SJSA1 (cell line): ENCODE results near the gene BPTF. TPM values are rescaled to one million over a fixed set of nuclear protein-coding genes. Genes with fewer than 3 reads are reported as not detected.
A peak's percentile ranks its signal among the peaks of the same experiment; 100 is the strongest.
"Not testable (repeated sequence)": the region's sequence is repeated elsewhere in the genome, so short reads cannot be mapped to it uniquely, and the experiment has no call there.

ENCODE experiments used
- DNase-seq, 2 experiments: peaks; one replicate each; pipeline ENCODE4 v3.0.0-alpha.2; 2015 to 2020; ENCODE audit warnings: low spot score in 2 of 2, low read depth in 1 of 2
- H3K27ac ChIP-seq: fragments of 250-450 bp; sonication (Bioruptor Pico); 2 replicates; pipeline ENCODE4 v1.5.1; 2020; ENCODE audit warnings: mild to moderate bottlenecking, moderate library complexity
- H3K27me3 ChIP-seq: fragments of 250-450 bp; sonication (Bioruptor Pico); replicated peaks from 2 replicates; pipeline ENCODE4 v1.5.1; 2020; ENCODE audit warnings: mild to moderate bottlenecking, moderate library complexity
- H3K36me3 ChIP-seq: fragments of 250-450 bp; sonication (Bioruptor Pico); 2 replicates; pipeline ENCODE4 v1.5.1; 2020; ENCODE audit warnings: mild to moderate bottlenecking
- H3K4me1 ChIP-seq: fragments of 250-450 bp; sonication (Bioruptor Pico); replicated peaks from 2 replicates; pipeline ENCODE4 v1.6.1; 2021; ENCODE audit warnings: mild to moderate bottlenecking
- H3K4me3 ChIP-seq: fragments of 250-450 bp; sonication (Bioruptor Pico); 2 replicates; pipeline ENCODE4 v1.5.1; 2020; ENCODE audit warnings: mild to moderate bottlenecking
- H3K9me3 ChIP-seq: fragments of 250-450 bp; sonication (Bioruptor Pico); replicated peaks from 2 replicates; pipeline ENCODE4 v1.5.1; 2020; ENCODE audit warnings: mild to moderate bottlenecking
- total RNA-seq: library from RNA; depleted of rRNA; stranded (reverse); fragments of >200 nt; shearing (Covaris generic); gene quantifications from 2 replicates; pipeline ENCODE4 v1.2.3, GENCODE V29; 2014; rRNA removed

Gene BPTF, protein sequence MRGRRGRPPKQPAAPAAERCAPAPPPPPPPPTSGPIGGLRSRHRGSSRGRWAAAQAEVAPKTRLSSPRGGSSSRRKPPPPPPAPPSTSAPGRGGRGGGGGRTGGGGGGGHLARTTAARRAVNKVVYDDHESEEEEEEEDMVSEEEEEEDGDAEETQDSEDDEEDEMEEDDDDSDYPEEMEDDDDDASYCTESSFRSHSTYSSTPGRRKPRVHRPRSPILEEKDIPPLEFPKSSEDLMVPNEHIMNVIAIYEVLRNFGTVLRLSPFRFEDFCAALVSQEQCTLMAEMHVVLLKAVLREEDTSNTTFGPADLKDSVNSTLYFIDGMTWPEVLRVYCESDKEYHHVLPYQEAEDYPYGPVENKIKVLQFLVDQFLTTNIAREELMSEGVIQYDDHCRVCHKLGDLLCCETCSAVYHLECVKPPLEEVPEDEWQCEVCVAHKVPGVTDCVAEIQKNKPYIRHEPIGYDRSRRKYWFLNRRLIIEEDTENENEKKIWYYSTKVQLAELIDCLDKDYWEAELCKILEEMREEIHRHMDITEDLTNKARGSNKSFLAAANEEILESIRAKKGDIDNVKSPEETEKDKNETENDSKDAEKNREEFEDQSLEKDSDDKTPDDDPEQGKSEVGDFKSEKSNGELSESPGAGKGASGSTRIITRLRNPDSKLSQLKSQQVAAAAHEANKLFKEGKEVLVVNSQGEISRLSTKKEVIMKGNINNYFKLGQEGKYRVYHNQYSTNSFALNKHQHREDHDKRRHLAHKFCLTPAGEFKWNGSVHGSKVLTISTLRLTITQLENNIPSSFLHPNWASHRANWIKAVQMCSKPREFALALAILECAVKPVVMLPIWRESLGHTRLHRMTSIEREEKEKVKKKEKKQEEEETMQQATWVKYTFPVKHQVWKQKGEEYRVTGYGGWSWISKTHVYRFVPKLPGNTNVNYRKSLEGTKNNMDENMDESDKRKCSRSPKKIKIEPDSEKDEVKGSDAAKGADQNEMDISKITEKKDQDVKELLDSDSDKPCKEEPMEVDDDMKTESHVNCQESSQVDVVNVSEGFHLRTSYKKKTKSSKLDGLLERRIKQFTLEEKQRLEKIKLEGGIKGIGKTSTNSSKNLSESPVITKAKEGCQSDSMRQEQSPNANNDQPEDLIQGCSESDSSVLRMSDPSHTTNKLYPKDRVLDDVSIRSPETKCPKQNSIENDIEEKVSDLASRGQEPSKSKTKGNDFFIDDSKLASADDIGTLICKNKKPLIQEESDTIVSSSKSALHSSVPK (N-terminal part only)
- 27.3 and 40.9 TPM in 2 replicates for total RNA-seq

DNA sequence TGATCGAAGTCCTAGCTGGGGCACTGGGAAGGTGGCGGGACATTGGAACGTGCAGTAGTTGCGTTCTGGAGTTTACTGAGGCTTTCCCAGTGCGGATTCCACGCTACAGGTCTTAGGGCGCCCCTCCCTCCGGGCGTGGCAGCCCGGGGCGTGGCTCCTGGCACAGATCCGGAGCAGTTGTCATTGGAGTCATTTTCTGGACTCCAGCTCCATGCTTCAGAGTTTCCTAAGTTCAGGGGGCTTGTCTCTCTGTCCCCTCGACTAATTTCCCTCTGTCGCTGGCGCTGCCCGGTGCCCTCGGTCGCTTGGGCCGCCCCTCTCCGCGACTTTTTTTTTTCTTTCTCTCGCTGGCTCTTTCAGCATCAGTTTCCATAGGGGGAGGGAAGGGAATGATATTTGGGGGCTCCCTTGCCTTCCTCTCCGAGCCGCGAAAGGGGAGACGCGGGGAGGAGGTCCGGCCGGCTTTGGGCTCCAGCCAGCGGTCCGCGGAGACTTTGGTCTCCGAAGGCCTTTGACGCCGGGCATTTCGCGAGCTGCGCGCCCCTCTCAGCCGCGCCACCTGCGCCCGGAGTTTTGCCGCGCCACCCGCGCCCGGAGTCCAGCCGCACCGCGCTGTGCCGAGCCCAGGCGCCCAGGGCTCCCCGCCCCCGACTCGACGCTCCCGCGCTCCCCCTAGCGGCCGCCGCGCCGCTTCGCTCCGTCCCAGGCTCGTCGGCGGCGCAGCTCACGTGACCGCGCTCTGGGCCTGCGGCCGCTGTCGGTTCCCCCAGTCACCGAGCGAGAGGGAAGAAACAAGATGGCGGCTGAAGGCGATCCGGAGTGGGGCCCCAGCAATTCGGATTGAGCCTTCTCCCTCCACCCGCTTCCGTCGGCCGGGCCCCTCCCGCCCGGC lies at the start of gene BPTF:
Gene BPTF (plus strand): TSS at position 769 of the 892 bp plus-strand sequence. CDS start 222 bp downstream, outside the sequence.
- Histone ChIP-seq H3K36me3 (peaks cover 21% of the 10 kb centered on the region; the same call in 1 of the 2 replicates), H3K27ac (peak within 1 kb of the TSS; percentile 48; the same call in 1 of the 2 replicates), H3K4me1 (peaks cover 9% of the 10 kb centered on the region; the same call in 1 of the 2 replicates), H3K27me3 (no peaks in the 10 kb centered on the region), H3K4me3 (peak within 1 kb of the TSS; percentile 63), H3K9me3 (0 out of 2 replicates have a peak, but pooled peaks cover 3% of the 10 kb centered on the region)
- peak; percentile 94 to 95 for DNase-seq

DNA sequence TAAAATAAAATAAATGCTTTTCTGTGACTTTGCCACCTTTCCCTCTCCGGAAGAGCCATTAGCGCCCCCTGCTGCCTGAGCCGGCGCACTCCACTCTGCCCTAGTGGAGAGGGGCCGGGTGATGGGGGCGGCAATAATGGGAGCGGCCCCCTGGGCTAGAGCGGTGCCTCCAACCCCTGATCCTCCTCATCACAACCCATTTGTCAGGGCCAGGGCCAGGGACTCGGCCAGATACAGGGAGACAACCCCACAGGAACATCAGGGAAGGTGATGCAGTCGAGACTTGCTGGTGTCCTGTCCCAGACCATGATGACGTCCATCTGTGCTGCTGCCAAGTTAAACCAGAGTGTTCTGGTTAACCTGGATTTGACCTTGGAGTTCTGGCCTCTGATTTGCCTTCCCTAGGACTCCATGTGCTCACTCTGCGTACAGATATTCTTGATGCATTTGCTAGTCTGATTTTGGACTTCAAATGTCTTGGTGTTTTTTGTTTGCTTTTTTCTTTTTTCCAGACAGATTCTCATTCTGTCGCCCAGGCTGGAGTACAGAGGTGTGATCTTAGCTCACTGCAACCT lies 46.1 kb upstream of the BPTF start:
- Histone ChIP-seq H3K9me3 (0 out of 2 replicates have a peak, but pooled peaks cover 3% of the 10 kb centered on the region), H3K4me3 (no peak overlapping the region), H3K4me1 (no peaks in the 10 kb centered on the region; the same call in 1 of the 2 replicates), H3K27ac (no peak overlapping the region), H3K27me3 (no peaks in the 10 kb centered on the region), H3K36me3 (no peaks in the 10 kb centered on the region)
- DNase-seq: peak in 1 of 2 experiments; percentile 44

DNA sequence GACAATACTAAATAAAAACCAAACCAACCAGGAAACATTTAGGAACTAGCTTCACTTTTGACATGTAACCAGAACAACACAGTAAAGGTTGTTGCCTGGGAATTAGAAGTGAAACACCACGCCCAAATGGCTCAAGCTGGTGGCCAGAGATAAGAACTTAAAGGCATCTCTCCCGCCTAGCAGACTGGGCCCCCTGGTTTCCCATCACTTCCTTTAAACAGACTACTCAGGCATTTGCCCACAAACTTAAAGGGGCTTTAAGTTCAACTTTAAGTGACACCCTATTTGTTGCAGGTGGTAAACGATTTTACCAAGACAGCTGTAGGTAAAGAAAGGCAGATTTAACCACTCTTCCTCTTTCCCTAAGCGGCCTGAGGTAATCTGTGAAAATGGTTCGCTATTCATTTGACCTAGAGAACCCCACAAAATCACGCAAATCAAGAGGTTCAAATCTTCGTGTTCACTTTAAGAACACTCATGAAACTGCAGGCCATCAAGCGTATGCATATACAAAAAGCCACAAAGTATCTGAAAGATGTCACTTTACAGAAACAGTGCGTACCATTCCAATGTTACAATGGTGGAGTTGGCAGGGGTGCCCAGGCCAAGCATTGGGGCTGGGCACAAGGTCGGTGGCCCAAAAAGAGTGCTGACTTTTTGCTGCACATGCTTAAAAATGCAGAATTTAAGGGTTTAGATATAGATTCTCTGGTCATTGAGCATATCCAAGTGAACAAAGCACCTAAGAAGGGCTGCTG lies 40.8 kb upstream of the BPTF start:
- no peaks in the 10 kb centered on the region for H3K36me3 ChIP-seq
- DNase-seq: no peak

DNA sequence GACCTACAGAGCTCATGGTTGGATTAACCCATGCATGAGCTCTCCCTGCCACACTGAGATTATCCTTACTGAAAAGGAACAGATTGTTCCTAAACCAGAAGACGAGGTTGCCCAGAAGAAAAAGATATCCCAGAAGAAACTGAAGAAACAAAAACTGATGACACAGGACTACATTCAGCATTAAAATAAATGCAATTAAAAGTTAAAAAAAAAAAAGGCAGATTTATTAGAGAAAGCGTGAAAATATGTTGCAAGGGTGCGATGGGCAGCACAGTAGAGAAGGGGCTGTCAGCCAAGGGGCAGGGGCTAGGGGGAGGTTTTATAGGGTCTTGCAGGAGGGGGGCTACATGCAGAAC lies 40.2 kb upstream of the BPTF start:
- Histone ChIP-seq H3K27ac (no peak overlapping the region), H3K4me3 (no peak overlapping the region), H3K36me3 (no peaks in the 10 kb centered on the region), H3K9me3 (0 out of 2 replicates have a peak, but pooled peaks cover 2% of the 10 kb centered on the region), H3K27me3 (peaks cover 4% of the 10 kb centered on the region; the same call in 1 of the 2 replicates), H3K4me1 (no peaks in the 10 kb centered on the region)
- DNase-seq: no peak

More for the DNA sequence above, 40.8 kb upstream of the BPTF start:
- Histone ChIP-seq H3K4me1 (no peaks in the 10 kb centered on the region), H3K9me3 (0 out of 2 replicates have a peak, but pooled peaks cover 2% of the 10 kb centered on the region), H3K4me3 (no peak overlapping the region), H3K27ac (no peak overlapping the region), H3K27me3 (peaks cover 4% of the 10 kb centered on the region; the same call in 1 of the 2 replicates)

DNA sequence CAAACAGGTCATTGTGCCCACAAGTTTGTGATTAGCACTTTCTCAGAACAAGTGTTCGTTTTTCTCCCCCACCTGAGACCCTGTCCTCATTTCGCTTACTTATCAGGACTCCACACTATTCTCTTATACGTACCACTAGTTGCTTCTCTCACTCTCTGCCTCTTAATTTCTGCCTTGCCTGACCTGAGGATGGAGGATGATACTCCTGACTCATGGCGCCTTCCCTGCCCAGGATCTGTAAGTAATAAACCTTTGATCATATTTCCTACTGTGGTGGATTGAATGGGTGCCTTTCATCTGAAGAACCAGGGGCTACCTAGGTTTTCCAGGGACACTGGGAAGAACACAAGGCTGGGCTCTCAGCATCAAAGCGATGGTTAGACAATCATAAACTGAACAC lies 39.8 kb upstream of the BPTF start:
- Histone ChIP-seq H3K4me1 (no peaks in the 10 kb centered on the region), H3K9me3 (0 out of 2 replicates have a peak, but pooled peaks cover 2% of the 10 kb centered on the region), H3K27me3 (peaks cover 4% of the 10 kb centered on the region; the same call in 1 of the 2 replicates), H3K4me3 (no peak overlapping the region), H3K27ac (no peak overlapping the region), H3K36me3 (no peaks in the 10 kb centered on the region)
- DNase-seq: no peak

DNA sequence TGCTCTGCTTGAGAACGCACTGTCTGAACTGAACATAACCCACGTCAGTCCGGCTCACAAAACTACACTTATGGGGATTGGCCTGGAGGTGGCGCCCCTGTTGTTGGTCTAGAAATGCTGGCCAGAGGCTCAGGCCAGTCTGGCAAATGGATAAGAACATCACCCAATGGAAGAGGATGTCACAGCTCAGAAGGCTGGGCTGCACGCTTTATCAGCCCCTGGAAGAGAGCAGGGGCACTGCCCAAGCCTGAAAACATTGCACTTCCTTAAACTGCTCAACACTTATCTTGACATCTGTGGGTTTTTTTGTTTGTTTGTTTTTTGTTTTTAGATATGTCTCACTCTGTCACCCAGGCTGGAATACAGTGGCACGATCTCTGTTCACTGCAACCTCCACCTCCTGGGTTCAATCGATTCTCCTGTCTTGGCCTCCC lies 24.8 kb upstream of the BPTF start:
- peak; percentile 49 to 73 for DNase-seq
- no peaks in the 10 kb centered on the region for H3K9me3 ChIP-seq
- H3K27me3 ChIP-seq: no peaks in the 10 kb centered on the region
- H3K4me1 ChIP-seq: no peaks in the 10 kb centered on the region
- no peak overlapping the region for H3K27ac ChIP-seq
- no peak overlapping the region for H3K4me3 ChIP-seq
- H3K36me3 ChIP-seq: no peaks in the 10 kb centered on the region

DNA sequence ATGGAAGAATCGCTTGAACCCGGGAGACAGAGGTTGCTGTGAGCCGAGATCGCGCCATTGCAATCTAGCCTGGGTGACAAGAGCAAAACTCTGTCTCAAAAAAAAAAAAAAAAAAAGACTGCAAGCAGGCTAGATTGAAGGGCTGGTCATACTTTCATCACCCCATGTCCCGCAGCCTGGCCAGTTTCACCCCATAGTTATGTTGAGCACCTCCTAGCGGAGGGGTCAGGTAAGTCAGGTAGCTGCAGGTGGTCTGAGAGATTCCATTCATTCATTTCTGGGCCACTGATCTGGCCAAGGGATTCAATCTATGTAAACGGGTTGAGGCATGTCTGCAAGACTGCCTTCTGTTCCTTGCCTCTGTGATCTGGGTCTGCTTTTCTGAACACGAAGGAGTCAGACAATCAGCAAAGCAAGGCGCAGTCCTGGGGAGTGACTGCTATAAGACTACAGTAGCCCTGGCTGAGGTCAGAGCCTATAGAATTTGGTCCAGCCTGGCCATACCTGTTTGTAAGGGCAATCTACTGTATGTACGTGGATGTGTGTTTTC lies 23.6 kb upstream of the BPTF start:
- Histone ChIP-seq H3K9me3 (no peaks in the 10 kb centered on the region), H3K36me3 (no peaks in the 10 kb centered on the region), H3K27ac (no peak overlapping the region), H3K27me3 (no peaks in the 10 kb centered on the region), H3K4me3 (no peak overlapping the region), H3K4me1 (no peaks in the 10 kb centered on the region)
- DNase-seq: no peak

DNA sequence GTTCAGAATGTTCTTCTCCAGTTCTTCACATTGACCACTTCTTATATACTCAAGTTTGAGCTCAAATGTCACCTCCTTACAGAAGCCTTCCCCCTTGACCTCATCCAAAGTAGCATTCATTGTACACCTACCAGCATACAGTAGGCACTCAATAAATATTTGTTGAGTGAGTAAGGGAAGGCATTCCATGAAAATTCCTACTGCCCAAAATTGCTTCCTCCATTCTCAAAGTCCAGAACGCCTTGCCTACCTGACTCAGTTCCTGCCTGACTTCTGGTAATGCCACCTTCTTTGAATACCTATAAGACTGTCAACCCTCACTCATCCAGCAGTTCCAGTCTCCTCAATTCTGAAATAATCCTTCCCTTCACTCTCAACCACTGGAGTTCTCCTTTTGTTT lies 14.8 kb upstream of the BPTF start:
- no peaks in the 10 kb centered on the region for H3K4me1 ChIP-seq
- no peak for DNase-seq
- H3K4me3 ChIP-seq: no peak overlapping the region
- no peak overlapping the region for H3K27ac ChIP-seq
- H3K36me3 ChIP-seq: no peaks in the 10 kb centered on the region
- H3K27me3 ChIP-seq: no peaks in the 10 kb centered on the region; the same call in 1 of the 2 replicates
- H3K9me3 ChIP-seq: no peaks in the 10 kb centered on the region

DNA sequence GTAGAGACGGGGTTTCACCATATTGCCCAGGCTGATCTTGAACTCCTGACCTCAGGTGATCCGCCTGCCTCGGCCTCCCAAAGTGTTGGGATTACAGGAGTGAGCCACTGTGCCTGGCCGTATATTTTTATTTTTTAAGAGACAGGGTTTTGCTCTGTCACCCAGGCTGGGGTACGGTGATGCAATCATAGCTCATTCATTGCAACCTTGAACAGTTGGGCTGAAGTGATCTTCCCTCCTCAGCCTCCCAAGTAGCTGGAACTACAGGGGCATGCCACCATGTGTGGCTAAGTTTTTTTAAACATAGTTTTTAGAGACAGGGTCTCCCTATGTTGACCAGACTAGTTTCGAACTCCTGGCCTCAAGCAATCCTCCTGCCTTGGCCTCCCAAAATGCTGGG lies 12.9 kb upstream of the BPTF start:
- not testable (repeated sequence) for H3K4me1 ChIP-seq, DNase-seq, H3K27ac ChIP-seq, H3K9me3 ChIP-seq, H3K36me3 ChIP-seq, H3K27me3 ChIP-seq, H3K4me3 ChIP-seq

DNA sequence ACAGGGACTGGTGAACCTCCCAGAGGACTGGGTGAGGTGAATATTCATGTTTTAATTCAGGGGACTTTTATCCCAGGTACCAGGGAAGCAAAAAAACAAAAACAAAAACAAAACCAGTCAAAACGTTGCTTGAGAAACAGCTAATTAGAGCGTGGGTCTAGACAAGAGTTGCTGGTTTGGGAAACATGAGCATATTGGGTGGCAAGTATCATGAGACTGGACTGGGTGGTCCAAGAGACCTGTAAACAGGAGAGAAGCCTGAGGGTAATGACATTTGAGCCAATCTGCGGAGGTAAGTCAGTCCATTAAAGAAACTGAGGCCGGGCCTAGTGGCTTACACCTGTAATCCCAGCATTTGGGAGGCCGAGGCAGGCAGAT lies 11.5 kb upstream of the BPTF start:
- no peaks in the 10 kb centered on the region for H3K4me1 ChIP-seq
- no peak for DNase-seq
- no peaks in the 10 kb centered on the region for H3K36me3 ChIP-seq
- H3K27me3 ChIP-seq: no peaks in the 10 kb centered on the region; the same call in 1 of the 2 replicates
- H3K9me3 ChIP-seq: no peaks in the 10 kb centered on the region
- no peak overlapping the region for H3K27ac ChIP-seq
- H3K4me3 ChIP-seq: no peak overlapping the region

DNA sequence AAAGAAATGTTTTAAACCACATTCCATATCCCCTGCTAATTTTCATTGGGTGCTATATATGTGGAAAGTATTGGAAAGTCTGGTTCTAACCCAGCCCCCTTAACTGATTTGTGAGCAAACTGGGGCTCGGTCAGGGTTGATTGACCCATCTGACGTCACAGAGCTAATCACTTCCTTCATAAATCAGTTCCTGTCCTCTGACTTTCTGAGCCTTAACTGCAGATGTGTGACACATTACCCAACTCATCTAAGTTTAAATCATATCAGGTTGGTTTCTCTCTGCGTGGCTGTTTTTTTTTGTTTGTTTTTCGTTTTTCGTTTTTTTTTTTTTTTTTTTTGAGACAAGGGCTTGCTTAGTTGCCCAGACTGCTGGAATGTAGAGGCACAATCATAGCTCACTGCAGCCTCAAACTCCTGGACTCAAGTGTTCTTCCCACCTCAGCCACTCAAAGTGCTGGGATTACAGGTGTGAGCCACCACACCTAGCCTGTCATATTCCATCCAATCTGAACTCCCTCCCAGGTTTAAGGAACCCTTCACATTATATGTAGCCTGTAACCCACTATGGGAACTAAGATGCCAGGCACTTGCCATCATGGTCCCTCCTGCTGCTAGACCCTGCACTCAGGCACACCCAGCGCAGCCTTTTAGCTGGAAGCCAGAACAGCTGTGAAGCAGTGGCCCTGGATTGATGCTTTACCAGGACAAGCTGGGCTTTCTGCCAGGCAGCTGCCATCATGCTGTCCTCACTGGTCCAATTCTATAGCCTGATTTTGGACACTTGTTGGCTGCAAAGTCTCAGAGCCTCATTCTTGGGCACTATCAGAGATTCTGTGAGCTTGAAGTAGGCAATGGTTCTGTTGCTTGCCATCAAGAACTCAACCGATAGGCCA lies 6.9 kb upstream of the BPTF start:
- DNase-seq: no peak
- Histone ChIP-seq H3K4me3 (no peak overlapping the region), H3K36me3 (no peaks in the 10 kb centered on the region), H3K4me1 (no peaks in the 10 kb centered on the region), H3K9me3 (no peaks in the 10 kb centered on the region), H3K27ac (no peak overlapping the region), H3K27me3 (no peaks in the 10 kb centered on the region)
